DMS153 treated with DMSO at 0.1 percent for 48 hours (cell line): ENCODE results near the gene POU5F1.

Source experiments
- DNase-seq: peaks from one replicate; lab custom pipeline; 2025; ENCODE audit not compliant: unreplicated experiment; lab: John Stamatoyannopoulos, UW

The POU5F1 gene

DNA sequence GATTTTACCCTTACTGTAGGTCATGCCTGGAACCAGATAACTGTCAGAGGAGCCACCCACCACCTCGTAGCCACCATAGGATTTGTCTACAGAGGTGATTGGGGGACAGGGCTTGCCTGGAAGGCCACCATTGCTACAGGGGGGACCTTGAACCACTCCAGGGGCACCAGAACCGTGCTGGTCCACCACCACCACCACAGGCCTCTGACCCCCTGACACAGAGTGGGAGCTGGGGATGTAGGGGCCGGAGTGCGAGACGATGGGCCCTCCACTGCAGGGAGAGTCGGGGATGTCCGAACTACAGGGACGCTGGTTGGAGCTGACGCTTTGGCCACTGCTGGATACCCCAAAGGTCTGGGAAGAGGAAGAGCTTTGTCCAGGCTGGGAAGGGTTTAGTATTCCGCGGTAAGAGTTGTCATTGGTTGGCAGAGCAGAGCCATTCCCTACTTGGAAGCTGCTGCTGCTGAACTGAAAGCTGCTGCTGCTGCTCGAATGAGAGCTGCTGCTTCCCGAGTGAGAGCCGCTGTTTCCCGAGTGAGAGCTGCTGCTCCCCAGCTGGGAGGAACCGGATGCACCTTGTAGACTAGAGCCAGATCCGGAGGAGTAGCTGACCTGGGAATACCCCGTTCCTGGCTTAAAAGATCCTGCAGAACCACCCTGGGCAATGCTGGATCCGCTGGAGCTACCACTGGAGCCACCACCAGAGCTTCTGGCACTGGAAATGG lies 53.7 kb downstream of the POU5F1 start:
- DNase-seq, result no peak

DNA sequence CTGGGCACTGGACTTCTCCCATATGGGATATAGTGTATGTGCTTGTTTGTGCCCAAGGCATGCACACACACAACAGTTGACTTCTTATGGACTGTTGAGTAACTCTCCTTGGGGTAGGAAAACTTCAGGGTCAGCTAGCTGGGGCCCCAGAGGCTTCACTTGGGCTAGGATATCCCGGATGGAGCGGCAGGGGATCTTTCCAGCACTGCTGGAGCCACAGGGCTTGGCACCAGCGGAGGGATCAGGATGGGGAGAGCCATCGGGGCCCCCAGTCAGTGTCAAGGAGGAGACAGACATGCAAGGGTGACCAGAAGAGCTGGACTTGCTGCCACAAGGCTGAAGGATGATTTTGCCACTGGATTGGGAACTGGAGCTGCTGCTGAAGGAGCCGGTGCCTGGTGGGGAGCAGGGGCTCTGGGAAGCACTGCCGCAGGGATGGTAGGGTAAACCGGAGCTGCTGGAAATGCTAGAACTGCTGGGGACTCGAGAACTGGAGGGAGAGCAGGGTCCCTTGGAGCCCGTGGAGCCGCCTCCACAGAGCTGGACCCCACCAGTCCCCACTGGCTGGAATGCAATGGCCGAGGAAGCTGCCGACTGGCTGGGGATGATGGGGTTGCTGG lies 54.4 kb downstream of the POU5F1 start:
- DNase-seq, result no peak

DNA sequence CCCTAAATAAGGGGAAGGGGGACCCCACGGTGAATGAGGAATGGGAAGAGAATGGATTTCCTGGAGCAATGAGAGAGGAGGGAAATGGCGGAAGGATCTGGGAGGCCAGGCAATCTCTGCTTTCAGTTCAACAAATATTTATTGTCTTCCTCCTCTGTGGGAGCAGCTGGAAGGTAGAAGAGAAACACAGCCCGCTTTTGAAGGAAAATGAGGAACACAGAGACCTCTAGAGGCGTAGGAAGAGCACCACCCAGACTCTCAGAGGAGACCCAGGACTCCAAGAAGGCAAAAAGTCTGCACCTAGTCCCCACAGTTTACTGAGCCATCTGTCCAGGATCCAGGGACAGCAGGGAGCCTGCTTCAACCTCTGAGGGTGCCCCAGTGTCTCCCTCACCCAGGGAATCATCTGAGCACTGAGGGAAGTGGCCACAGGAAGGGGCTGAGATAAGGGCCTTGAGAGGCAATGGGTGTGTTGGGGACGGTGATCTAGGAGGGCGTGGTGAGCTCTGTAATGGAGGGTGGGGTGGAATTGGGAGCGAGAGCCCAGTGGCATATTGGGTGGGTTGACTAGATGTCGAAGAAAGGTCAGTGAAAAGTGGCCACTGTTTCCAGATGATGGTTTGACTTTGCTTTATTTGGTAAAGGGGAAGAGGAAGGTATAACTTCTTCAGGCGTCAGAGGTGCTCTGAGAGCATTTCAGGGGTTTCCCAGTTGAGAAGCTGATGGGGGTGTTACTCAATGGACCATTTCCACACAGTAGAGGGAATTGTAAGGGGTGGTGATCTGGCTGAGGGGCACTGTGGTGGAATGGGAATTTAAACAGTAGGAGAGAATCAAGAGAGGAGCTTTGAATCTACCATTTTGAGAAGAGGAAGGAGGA lies 55.3 kb downstream of the POU5F1 start:
- DNase-seq, result no peak

DNA sequence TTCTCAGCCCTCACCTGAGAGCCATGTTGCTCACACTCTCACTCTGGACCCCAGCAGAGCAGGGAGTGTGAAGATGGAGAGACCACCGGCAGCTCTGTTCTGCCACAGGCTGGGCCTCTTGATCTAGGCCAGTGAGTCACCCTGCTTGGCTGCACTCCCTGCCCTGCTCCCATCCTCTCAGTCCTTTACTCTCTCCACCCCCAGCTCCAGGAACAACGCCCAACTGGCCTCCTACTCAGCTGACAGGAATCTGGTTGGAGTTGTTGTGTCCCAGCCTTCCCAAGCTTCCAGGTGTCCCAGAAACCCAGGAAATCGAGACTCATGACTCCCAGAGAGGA lies 56.0 kb downstream of the POU5F1 start, which contains the start of gene PSORS1C1:
TSS of gene PSORS1C1 (plus strand) at position 260 of the 338 bp plus-strand sequence. CDS start 14,833 bp downstream, outside the sequence.
- DNase-seq, result no peak
